HL-60/S4 treated with retinoic acid at 250 ng/mL for 4 days and 3 days (cell line): Measurements from ENCODE around the gene ADAMTS6.

ENCODE experiments used
- in situ Hi-C: fragments of 300-500 bp; cut with MboI; formaldehyde crosslinking; loops from 2 replicates; pipeline ENCODE4 v1.7.0; 2022; ENCODE audit warnings: low sequenced_read_pairs

Gene ADAMTS6

GRCh38 chr5:65290677-65291076 lies 191.0 kb downstream of the ADAMTS6 start:
- in situ Hi-C loops = no loop called here

- in situ Hi-C loops = no loop called here
Measured at GRCh38 chr5:65288657-65289056, 193.1 kb downstream of the ADAMTS6 start.

DNA sequence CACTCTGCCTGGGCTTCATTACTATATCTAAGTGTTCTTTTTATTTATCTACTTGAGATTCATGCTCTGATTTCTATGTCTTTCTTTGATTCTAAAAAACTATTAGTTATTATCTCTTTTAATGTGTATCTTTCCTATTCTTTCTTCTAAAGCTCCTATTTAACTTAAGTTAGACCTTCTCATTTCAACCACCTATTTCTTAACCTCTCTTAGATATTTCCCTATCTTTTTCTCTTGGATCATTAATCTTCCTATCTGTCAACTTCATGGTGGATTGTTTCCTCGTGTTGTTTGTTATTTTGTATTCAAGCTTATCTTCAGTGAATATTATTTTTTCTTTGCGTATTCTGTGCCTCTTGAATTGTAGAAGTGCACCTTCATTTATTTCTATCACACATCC lies 202.1 kb downstream of the ADAMTS6 start:
- in situ Hi-C loops = no loop called here

DNA sequence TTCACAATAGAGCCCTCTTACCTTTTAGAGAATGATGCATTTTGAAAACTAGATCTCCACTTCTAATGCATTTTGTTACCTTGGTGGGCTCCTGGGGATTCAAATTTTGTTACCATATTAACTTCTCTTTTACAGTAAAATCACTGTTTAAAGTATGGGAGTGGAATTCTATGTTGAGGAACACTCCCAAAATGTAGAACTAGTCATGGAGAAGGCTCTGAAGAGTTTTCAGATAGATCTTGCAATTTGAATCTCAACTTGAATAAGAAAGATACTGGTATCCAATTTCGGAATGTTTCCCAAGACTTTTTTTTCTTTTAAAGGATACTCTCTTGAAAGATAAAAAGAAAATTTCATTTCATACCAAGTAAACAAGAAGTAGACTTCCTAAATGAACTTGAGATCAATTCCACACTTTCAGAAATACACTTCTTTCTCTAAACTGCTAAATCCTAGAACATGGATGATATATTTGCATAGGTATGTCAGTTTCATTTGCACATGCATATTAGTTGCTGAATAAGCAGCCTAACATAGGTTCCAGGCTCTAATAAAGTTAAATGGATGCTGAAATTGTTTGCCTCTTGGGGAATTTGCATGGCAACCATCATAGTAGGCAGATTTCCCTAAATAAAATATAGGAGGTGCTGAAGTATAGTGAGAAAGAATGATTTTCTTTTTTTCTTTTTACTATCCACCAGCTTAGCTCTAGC lies 205.4 kb downstream of the ADAMTS6 start:
- in situ Hi-C loops = no loop called here

DNA sequence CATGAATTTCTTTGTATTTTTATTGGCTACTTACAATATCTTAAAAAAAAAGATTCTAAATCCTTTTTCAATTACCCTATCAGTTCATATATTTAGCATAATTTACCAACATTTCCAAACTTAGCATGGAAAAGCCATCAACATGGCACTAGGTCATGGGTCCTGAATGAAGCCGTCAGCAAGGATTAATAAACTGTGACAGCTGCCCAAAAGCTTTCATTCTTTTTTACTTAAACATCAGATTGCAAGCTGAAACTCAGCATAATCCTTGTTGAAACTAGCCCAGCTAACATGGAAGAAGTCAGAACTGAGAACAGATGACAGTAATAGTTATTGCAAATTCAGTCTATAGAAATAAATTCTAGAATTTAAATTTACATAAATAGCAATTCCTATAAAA lies 209.8 kb downstream of the ADAMTS6 start:
- in situ Hi-C loops = no loop called here

GRCh38 chr5:65268525-65268924 lies 213.2 kb downstream of the ADAMTS6 start:
- in situ Hi-C loops = no loop called here

DNA sequence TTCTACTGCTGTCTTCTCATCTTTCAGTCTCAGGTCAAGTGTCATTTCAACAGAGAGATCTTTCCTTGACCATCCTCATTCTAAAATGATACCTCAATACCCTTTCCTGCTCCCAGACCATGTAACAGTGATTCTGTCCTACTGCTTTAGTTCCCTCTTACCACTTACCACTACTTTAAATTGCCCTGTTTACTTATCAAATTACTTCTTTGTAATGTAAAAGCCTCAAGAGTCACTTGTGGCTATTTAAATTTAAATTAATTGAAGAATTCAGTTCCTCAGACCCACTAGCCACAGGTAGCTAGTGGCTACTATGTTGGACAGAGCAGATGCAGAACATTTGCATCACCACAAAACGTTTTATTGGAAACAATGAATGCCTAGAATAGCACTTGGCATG lies 217.3 kb downstream of the ADAMTS6 start:
- in situ Hi-C loops = no loop called here

DNA sequence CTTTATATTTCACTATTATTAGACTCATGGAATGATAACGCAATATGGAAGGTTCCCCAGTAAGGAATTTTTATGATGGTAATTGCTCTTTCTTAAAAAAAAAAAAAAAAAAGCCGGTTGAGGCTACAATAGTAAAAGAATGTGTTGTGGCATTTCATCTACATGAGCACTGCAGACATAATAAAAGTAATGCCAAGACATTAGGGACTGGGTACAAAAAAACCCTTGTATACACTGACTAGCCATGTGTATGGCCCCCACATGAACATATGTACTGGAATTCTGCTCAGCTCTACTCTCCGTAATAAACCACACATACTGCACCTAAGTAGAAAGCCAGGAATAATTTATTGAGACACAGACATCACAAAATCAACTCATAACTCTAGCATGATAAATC lies 218.4 kb downstream of the ADAMTS6 start:
- in situ Hi-C loops = no loop called here

DNA sequence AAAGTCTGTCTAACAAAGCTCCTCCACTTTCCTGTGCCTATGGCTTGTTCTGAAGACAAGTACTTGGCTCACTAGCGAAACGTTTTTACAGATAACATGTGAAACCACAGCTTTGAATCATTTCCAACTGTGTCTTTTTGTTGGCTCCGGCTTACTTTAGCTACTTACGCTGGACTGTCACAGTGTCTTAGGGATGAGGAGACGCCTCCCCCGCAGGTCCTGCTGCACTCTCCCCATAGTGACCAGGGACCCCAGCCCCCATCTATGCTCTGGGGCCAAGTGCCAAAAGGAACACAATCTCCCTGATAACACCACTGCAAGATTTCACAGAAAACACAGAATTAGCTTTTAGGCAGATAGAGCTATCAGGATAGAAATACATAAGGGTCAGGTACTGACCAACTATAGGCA lies 219.1 kb downstream of the ADAMTS6 start:
- in situ Hi-C loops = no loop called here

DNA sequence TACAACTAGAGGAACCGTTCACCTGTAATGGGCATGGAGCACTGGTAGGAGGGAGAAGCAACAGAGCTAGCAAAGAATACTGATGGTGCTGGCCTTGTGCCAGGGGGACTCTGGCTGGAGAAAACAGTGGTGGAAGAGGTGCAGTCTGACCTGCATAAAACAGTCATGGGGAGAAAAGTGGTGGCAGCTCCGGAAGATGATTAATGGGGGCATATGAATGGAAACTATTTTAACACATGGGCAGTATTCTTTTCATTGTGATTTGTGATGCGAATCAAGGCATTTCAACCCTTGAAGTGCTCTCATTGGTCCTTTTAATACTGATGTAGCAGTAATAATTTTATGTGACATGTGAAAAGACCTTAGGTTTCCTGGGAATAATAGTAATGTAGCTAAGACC lies 219.6 kb downstream of the ADAMTS6 start:
- in situ Hi-C loops = no loop called here

DNA sequence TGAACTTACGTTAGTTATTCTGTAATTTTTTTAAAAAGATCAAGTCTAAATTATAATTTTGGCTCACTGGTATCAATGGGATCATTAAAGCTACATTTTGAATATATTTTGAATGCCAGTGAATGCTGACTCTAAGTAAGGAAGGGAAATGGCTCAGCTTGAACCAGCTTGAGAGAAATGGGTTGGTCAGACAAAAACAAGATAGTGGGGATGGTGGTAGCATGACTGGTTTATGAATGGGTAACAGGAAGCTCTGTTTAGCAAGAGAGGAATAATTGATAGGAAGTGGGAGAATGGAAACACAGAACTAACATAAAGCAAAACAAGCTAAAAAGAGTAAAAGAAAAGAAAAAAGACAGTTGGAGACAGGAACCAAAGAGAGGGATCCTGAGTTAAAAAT lies 220.2 kb downstream of the ADAMTS6 start:
- in situ Hi-C loops = no loop called here

DNA sequence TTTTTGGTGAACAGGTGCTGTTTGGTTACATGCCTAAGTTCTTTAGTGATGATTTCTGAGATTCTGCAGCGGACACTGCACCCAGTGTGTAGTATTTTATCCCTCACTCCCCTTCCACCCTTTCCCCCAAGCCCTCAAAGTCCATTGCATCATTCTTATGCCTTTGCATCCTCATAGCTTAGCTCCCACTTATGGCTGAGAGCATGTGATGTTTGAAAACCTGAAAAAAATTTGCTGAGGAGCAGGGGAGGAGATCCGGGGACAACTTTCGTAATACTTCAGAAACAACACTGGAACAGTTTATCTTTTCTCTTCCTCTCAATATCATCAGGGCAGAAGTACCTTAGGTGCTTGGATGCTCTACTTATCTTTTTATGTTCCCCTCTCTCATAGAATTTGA lies 226.4 kb downstream of the ADAMTS6 start:
- in situ Hi-C loops = no loop called here

DNA sequence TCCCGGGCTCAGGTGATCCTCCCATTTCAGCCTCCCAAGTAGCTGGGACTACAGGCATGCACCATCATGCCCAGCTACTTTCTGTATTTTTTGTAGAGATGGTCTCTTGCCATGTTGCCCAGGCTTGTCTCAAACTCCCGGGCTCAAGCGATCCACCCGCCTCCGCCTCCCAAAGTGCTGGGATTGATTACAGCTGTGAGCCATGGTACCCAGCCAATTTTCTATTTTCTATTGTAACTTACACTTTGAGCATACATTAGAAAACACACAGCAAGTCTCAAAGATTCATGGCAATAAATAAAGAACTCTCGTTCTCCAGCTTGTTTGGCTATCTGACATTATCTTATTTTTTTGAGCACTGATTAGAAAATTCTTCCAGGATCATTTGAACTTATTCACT lies 228.7 kb downstream of the ADAMTS6 start:
- in situ Hi-C loops = no loop called here

GRCh38 chr5:65248896-65249295 lies 232.8 kb downstream of the ADAMTS6 start:
- in situ Hi-C loops = no loop called here

- in situ Hi-C loops = no loop called here
Measured at GRCh38 chr5:65247594-65247993, 234.1 kb downstream of the ADAMTS6 start.

- in situ Hi-C loops = no loop called here
Measured at GRCh38 chr5:65246741-65247140, 235.0 kb downstream of the ADAMTS6 start.

- in situ Hi-C loops = no loop called here
Measured at GRCh38 chr5:65244031-65244430, 237.7 kb downstream of the ADAMTS6 start.

- in situ Hi-C loops = no loop called here
Measured at GRCh38 chr5:65243161-65243560, 238.6 kb downstream of the ADAMTS6 start.

DNA sequence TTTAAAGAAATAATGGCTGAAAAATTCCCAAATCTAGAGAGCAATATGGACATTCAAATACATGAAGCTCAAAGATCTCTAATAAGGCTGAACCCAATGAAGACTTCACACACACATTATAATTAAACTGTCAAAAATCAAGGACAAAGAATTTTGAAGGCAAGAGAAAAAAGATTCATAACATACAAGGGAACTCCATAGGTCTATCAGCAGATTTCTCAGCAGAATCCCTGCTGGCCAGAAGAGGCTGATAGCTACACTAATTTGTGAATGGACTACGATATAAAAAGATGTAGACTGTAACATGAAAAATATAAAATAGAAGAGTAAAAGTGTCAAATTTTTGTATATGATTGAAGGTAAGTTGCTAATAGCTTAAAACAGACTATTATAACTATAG lies 251.9 kb downstream of the ADAMTS6 start:
- in situ Hi-C loops = no loop called here

DNA sequence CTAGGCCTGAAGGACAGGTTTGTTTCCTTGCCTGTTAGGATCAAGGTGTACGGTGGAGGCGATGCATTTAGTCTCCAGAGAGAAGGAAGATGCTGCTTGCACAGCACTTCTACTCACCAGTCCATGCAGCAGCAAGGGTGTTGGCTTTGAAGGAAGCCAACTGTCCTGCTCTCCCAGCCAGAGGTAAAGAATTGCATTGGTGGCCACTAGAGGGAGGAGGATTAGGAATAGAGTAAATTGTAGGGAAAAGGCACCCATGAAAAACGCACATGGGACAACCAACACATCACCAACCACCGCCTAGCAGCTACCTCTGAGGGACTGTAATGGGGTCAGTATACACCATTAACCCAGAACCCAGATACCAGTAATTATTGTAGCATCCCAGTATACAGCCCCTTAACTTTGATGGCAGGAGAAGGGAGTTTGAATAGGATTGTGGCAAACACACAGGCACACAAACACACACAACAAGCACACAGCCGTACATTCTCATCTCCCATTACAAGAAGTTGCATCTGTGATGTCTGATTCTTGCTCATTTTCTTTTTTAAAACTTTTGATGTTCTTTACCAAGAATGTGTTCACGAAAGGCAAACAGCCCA lies 267.7 kb downstream of the ADAMTS6 start:
- in situ Hi-C loops = no loop called here

GRCh38 chr5:65209341-65209740 lies 272.4 kb downstream of the ADAMTS6 start:
- in situ Hi-C loops = no loop called here

DNA sequence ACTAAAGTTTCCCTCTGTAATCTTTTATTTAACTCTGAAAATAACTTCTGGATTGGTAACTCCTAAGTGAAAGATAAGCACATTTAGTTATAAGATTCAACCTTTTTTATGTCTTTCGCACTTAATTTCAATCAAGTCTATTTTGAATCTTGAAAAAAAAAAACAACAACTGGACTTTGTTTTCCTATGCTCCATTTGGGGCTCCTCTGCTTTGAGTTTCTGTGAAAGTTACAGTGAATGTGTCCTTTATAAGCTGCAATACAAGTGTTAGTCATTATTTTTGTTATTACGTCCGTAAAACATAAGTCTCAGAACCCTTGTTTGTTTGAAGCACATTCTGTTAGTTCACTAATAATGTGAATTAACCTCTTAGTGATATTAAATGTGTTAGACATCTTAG lies 276.8 kb downstream of the ADAMTS6 start:
- in situ Hi-C loops = no loop called here

- in situ Hi-C loops = no loop called here
Measured at GRCh38 chr5:65203746-65204145, 278.0 kb downstream of the ADAMTS6 start.
